Bronchial epithelial cell (primary cell): ENCODE measurements around the gene HMCN1. TPM values are rescaled to one million over a fixed set of nuclear protein-coding genes. Genes with fewer than 3 reads are reported as not detected.

Experiments used
- DNase-seq: peaks from one replicate; pipeline ENCODE4 v3.0.0-alpha.2; 2010; ENCODE audit warnings: low read depth
- FAIRE-seq: peaks from 2 replicates; lab custom pipeline; 2011; peaks lifted over from hg19 to GRCh38; lab: Jason Lieb, UNC
- H3K27me3 ChIP-seq: 2 replicates; pipeline ENCODE4 v1.5.1; 2011; ENCODE audit warnings: low read length; ENCODE audit not compliant: control insufficient read depth, insufficient read depth
- H3K36me3 ChIP-seq: 2 replicates; pipeline ENCODE4 v1.5.1; 2011; ENCODE audit warnings: low read length; ENCODE audit not compliant: control insufficient read depth, insufficient read depth
- H3K4me3 ChIP-seq: 2 replicates; pipeline ENCODE4 v1.5.1; 2011; ENCODE audit warnings: mild to moderate bottlenecking, low read depth, low read length, control low read depth
- total RNA-seq: library from RNA; depleted of rRNA; stranded (reverse); fragments of >200 nt; gene quantifications from 2 replicates; pipeline ENCODE4 v1.2.1, GENCODE V29; 2014
- TF ChIP-seq, protein P1 (sequence below): IDR thresholded peaks from 2 replicates; pipeline ENCODE4 v1.5.1; 2011; ENCODE audit warnings: mild to moderate bottlenecking, moderate library complexity, low read length, control low read depth, inconsistent platforms; ENCODE audit not compliant: insufficient read depth, severe bottlenecking

Gene HMCN1
- total RNA-seq, 1 donor from 2014 or later = 1.1 TPM

DNA sequence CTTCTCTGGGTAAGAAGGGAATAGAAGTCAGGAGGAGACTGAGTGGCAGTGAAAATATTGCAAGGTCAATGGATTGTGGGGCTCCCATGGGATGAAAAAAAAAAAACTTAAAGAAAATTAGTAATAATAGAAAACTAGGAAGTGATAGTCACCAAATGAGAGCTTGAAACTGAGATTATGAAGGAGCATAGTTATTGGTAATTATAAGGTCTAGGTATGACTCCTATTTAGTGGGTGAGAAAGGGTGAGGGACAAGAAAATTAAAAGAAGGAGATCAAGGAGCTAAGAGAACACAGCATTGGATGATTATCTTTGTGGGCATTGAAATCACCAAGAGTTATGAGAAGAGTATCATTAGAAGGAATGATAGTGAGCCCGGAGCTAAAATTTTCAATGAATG, 339.5 kb downstream of the HMCN1 start:
- DNase-seq = no peak
- Histone ChIP-seq H3K4me3 (no peak overlapping the region), H3K27me3 (no peaks in the 10 kb centered on the region), H3K36me3 (no peaks in the 10 kb centered on the region)
- no peak for FAIRE-seq
- TF ChIP-seq, protein P1, sequence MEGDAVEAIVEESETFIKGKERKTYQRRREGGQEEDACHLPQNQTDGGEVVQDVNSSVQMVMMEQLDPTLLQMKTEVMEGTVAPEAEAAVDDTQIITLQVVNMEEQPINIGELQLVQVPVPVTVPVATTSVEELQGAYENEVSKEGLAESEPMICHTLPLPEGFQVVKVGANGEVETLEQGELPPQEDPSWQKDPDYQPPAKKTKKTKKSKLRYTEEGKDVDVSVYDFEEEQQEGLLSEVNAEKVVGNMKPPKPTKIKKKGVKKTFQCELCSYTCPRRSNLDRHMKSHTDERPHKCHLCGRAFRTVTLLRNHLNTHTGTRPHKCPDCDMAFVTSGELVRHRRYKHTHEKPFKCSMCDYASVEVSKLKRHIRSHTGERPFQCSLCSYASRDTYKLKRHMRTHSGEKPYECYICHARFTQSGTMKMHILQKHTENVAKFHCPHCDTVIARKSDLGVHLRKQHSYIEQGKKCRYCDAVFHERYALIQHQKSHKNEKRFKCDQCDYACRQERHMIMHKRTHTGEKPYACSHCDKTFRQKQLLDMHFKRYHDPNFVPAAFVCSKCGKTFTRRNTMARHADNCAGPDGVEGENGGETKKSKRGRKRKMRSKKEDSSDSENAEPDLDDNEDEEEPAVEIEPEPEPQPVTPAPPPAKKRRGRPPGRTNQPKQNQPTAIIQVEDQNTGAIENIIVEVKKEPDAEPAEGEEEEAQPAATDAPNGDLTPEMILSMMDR = no peak

GRCh38 chr1:186076006-186076405, 341.8 kb downstream of the HMCN1 start:
- Histone ChIP-seq H3K4me3 (no peak overlapping the region), H3K36me3 (no peaks in the 10 kb centered on the region), H3K27me3 (no peaks in the 10 kb centered on the region)
- DNase-seq = no peak
- TF ChIP-seq, protein P1 = no peak
- FAIRE-seq = no peak

DNA sequence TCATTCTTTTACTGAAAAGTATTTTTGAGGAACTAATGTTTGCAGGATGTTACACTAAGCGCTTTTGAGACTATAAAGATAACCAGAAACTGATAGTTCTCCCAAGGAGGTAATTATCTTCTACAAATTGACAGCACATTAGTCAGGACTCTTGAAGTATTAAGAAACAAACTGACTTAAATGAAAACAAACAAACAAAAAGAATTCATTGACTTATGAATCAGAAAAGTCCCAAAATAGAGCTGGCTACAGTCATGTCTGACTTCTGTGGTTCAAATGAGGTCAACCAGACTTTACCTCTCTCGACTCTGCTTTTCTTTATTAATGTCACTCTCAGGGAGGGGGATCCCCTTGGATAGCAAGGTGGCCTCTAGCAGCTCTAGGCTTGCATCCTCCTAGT, 344.1 kb downstream of the HMCN1 start:
- no peak for FAIRE-seq
- peak; percentile 26 for DNase-seq
- Histone ChIP-seq H3K4me3 (no peak overlapping the region), H3K36me3 (no peaks in the 10 kb centered on the region), H3K27me3 (no peaks in the 10 kb centered on the region)
- TF ChIP-seq, protein P1 = no peak

DNA sequence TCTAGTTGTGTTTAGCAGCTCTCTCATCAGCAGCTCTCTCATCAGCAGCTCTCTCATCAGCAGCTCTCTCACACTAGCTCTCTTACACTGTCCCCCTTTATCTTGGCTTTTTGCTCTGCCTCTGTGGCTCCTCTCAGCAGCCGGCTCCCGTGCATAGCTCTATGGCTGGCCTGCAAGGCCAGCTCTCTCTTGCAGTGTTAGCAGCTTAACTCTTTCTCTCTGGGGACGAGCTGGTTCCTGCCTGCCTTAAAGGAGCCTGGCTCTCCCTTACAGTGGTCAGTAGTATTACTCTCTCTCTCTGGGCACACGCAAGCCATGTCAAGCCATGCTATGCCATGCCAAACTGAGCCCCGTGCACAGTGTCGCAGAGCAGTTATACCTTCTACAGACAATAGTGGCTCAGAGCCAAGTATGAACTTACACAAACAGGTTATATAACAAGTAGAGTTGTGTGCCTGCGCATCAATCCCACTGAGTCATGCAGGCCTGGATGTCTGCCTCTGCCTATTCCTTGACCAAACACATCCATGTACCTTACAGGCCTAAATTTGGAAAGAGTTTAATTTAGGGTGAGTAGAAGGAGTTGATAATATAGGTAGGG, 345.0 kb downstream of the HMCN1 start:
- DNase-seq = peak; percentile 60
- TF ChIP-seq, protein P1 = no peak
- Histone ChIP-seq H3K27me3 (no peaks in the 10 kb centered on the region), H3K4me3 (no peak overlapping the region), H3K36me3 (no peaks in the 10 kb centered on the region)
- FAIRE-seq = no peak

- TF ChIP-seq, protein P1 = no peak
- peak; percentile 88 for DNase-seq
- H3K36me3 ChIP-seq = no peaks in the 10 kb centered on the region
- H3K27me3 ChIP-seq = no peaks in the 10 kb centered on the region
- FAIRE-seq = no peak
- no peak overlapping the region for H3K4me3 ChIP-seq
Measured at GRCh38 chr1:186082235-186082937, 348.2 kb downstream of the HMCN1 start.
